GM19238 (cell line): Measurements from ENCODE around the gene ARHGAP45.

Experiments
- DNase-seq: peaks from one replicate; pipeline ENCODE4 v3.0.0; 2011; ENCODE audit warnings: low spot score; ENCODE audit not compliant: insufficient read length

The ARHGAP45 gene

DNA sequence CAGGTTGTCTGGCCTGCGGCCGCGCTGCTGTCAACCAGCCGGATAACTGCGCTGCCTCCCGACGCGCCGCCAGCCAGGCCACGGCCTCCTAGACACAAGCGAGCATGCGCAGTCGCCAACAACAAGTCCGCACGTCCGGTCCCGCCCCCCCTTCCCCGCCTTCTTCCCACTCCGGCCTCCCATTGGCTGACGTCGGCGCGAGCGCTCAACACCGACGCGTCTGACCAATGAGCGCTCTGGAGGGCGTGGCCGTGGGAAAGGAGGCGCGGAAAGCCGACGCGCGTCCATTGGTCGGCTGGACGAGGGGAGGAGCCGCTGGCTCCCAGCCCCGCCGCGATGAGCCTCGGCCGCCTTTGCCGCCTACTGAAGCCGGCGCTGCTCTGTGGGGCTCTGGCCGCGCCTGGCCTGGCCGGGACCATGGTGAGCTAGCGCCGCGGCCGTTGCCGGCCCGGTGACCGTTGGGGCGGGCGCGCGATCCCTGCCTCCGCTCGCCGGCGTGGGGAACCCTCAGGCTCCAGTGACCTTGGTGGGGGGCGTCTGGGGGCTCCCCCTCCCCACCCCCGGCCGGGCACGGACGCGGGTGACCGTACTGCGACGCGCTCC lies 36.8 kb downstream of the ARHGAP45 start, which contains the start of gene GPX4:
Gene GPX4, plus strand, starts transcription at position 287 of the 603 bp plus-strand sequence. Its CDS starts 50 bp downstream, at position 337.
- peak; percentile 100 for DNase-seq

- DNase-seq: peak; percentile 90
Measured at GRCh38 chr19:1104311-1105007, 37.5 kb downstream of the ARHGAP45 start.

GRCh38 chr19:1105008-1105872 lies 38.3 kb downstream of the ARHGAP45 start:
- DNase-seq: peak; percentile 62

- DNase-seq: no peak
Measured at GRCh38 chr19:1105873-1106840, 39.2 kb downstream of the ARHGAP45 start.

DNA sequence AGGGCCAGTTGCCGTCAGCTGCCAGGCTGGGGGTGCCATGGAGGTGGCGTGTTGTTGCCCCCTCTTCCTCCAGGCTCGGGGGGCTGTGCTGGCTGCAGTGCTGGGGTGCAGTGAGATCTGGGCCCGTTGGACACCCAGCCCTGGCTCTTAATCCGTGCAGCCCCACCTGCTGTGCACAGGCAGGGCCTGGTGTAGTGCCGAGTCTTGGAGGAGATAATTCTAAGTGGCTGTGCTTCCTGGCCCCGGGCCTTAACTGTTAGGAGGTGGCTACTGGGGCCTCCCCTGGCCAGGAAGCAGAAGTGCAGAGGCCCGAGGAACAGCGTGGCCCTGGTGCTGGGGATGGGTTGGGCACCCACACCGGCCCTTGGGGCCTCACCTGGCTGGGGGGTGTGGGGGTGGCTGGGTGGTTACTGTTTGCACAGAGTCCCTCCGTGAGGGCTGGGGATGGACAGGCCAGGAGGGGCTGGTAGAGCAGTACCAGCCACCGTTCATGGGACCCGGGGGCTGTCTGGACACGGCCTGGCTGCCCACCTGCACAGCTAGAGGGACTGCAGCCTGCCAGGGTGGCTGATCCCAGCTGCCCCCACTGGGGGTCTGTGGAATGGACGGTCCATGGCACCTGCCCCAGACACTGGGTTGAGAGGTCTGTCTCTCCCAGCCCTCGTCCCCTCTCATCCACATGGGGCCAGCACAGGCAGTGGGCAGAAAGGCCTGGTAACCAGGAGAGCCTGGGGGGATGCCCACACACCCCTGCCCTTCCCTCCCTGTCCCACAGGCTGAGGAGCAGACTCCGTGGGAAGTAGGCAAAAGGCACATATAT lies 40.1 kb downstream of the ARHGAP45 start:
- DNase-seq: no peak

DNA sequence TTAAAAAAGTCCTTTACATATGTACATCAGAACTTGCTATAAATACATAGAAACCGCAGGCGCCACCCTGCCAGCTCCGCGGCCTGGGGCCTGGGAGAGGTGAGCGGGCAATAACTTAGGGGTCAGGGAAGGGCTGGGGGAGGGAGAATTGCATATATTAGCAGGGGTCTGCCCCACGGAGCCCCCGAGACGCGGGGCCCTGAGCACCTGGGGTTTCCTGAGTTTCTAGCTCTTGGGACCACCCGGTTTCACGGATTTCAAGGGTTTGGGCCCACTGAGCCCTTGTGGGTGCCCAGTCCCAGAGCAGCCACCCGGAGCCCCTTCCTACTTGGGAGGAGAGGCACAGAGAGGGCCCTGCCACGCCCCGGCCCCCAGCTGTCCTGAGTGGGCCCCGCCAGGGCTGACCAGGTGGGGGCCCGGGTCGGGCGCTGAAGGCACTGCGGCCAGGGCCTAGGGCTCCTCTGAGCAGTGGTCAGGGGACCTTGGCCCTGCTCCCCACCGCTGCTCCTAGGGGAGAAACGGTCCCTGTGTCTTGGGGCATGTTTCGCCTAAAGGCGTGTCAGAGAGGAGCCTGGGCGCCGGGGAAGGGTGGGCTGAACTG lies 40.8 kb downstream of the ARHGAP45 start:
- DNase-seq: no peak

- no peak for DNase-seq
Measured at GRCh38 chr19:1108291-1109031, 41.5 kb downstream of the ARHGAP45 start.

DNA sequence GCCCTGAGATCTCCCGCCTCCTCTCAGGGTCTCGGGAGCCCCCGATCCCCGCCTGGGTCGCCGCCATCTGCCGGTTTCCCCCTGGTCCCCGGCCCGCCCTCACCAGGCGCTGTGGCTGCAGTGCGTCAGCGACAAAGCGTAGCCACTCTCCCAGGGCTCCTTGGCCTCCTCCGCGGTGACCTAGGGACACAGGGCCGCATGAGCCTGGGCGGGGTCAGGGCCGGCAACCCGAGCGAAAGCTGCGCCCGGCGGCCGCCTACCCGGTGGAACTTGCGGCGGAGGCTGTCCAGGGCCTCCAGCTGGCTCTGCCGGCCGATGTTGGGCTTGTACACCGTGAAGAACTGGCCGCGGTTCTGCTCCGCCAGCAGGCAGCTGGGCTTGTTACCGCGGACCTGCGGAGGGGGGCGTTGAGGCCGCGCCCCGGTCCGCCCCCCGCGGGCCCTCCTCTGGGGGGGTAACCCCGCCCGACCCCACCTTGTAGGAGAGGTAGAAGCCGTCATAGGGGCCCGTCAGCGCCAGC lies 42.1 kb downstream of the ARHGAP45 start:
- DNase-seq: no peak

DNA sequence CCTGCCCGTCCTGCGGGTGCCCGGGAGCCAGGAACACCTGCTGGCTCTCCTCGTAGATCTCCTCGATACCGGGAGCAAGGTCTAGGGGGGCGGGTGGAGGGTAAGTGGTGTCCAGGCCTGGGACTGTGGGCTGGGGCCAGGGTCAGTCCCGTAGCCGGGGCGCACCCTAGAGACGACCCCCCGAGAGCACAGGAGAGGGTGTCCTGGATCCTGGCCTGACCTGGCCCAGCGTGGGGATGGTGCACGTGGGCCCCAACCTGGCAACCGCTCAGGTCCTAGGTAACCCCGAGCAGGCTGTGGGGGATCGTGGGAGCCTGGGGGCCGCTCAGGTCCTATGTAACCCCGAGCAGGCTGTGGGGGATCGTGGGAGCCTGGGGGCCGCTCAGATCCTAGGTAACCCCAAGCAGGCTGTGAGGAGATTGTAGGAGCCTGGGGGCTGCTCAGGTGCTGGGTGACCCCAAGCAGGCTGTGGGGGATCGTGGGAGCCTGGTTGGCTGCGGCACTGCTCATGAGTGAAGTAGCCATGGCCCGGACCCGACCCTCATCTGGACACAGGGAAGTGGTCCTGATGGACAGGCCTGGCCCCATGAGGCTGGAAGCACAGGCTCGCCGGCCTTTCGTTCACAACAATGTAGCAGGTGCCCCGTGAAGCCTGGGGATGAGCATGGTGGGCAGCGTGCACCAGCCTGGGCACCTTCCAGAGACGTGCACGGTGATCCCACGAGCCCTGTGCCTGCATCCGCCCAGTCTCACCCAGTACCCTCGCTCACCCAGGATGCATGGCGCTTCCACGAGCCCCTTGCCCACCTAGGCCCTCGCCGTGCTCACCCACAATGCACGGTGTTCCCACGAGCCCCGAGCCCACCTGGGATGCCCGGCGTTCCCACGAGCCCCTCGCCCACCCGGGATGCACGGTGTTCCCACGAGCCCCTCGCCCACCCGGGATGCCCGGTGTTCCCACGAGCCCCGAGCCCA lies 43.0 kb downstream of the ARHGAP45 start:
- no peak for DNase-seq

GRCh38 chr19:1110809-1111640 lies 44.1 kb downstream of the ARHGAP45 start:
- DNase-seq: no peak

GRCh38 chr19:1111641-1112267 lies 44.8 kb downstream of the ARHGAP45 start:
- no peak for DNase-seq

- no peak for DNase-seq
Measured at GRCh38 chr19:1112268-1113029, 45.5 kb downstream of the ARHGAP45 start.

- DNase-seq: peak; percentile 99
Measured at GRCh38 chr19:1113030-1113985, 46.3 kb downstream of the ARHGAP45 start.

- no peak for DNase-seq
Measured at GRCh38 chr19:1113986-1114483, 47.1 kb downstream of the ARHGAP45 start.
